H9 (cell line): ENCODE results near the gene CRISPLD2. TPM values are rescaled to one million over a fixed set of nuclear protein-coding genes. Genes with fewer than 3 reads are reported as not detected.

Experiments used
- DNase-seq: peaks from one replicate; pipeline ENCODE4 v3.0.0-alpha.2; 2017
- H2AFZ ChIP-seq: one replicate; pipeline ENCODE4 v1.6.1; 2013; ENCODE audit warnings: mild to moderate bottlenecking, low read length, control low read depth, moderate library complexity
- H2AK5ac ChIP-seq: 2 replicates; pipeline ENCODE4 v1.6.1; 2013; ENCODE audit warnings: low read length, control low read depth, mixed read lengths; ENCODE audit not compliant: insufficient read length
- H2BK120ac ChIP-seq: one replicate; pipeline ENCODE4 v1.6.1; 2013; ENCODE audit warnings: low read depth, mild to moderate bottlenecking, low read length, control low read depth, inconsistent platforms; ENCODE audit not compliant: poor library complexity, severe bottlenecking
- H2BK12ac ChIP-seq: 2 replicates; pipeline ENCODE4 v1.6.1; 2013; ENCODE audit warnings: low read length, control low read depth, mixed read lengths, low read depth; ENCODE audit not compliant: insufficient read length
- H2BK15ac ChIP-seq: 2 replicates; pipeline ENCODE4 v1.6.1; 2013; ENCODE audit warnings: low read depth, low read length, control low read depth
- H2BK20ac ChIP-seq: one replicate; pipeline ENCODE4 v1.6.1; 2013; ENCODE audit warnings: low read depth, mild to moderate bottlenecking, low read length, control low read depth, inconsistent platforms; ENCODE audit not compliant: poor library complexity, severe bottlenecking
- H2BK5ac ChIP-seq: 2 replicates; pipeline ENCODE4 v1.6.1; 2013; ENCODE audit warnings: low read length, control low read depth, mixed read lengths; ENCODE audit not compliant: insufficient read length
- H3K14ac ChIP-seq: 2 replicates; pipeline ENCODE4 v1.6.1; 2013; ENCODE audit warnings: low read length, control low read depth; ENCODE audit not compliant: insufficient read depth
- H3K18ac ChIP-seq: 2 replicates; pipeline ENCODE4 v1.6.1; 2013; ENCODE audit warnings: low read depth, mild to moderate bottlenecking, mixed read lengths, low read length, control low read depth; ENCODE audit not compliant: insufficient read length
- H3K23ac ChIP-seq: 2 replicates; pipeline ENCODE4 v1.6.1; 2013; ENCODE audit warnings: low read length, control low read depth, mixed read lengths, low read depth; ENCODE audit not compliant: insufficient read length
- H3K23me2 ChIP-seq: 2 replicates; pipeline ENCODE4 v1.6.1; 2013; ENCODE audit warnings: low read depth, mild to moderate bottlenecking, mixed read lengths, low read length, control low read depth; ENCODE audit not compliant: insufficient read length, poor library complexity, severe bottlenecking
- H3K27ac ChIP-seq: 2 replicates; pipeline ENCODE4 v1.5.1; 2013; ENCODE audit warnings: low read length, control low read depth, mixed read lengths, low read depth; ENCODE audit not compliant: insufficient read length
- H3K27me3 ChIP-seq: 2 replicates; pipeline ENCODE4 v1.6.1; 2013; ENCODE audit warnings: low read length, control low read depth, inconsistent platforms; ENCODE audit not compliant: insufficient read depth
- H3K4ac ChIP-seq: 2 replicates; pipeline ENCODE4 v1.6.1; 2013; ENCODE audit warnings: low read depth, mild to moderate bottlenecking, control low read depth, inconsistent platforms, low read length, moderate library complexity
- H3K4me1 ChIP-seq: 2 replicates; pipeline ENCODE4 v1.6.1; 2013; ENCODE audit warnings: low read length, control low read depth, inconsistent platforms; ENCODE audit not compliant: insufficient read depth
- H3K4me2 ChIP-seq: 2 replicates; pipeline ENCODE4 v1.6.1; 2013; ENCODE audit warnings: low read length, control low read depth, mixed read lengths; ENCODE audit not compliant: insufficient read length, insufficient read depth
- H3K56ac ChIP-seq: 2 replicates; pipeline ENCODE4 v1.6.1; 2013; ENCODE audit warnings: low read depth, mild to moderate bottlenecking, mixed read lengths, low read length, control low read depth; ENCODE audit not compliant: insufficient read length
- H3K79me1 ChIP-seq: 2 replicates; pipeline ENCODE4 v1.6.1; 2013; ENCODE audit warnings: low read depth, mild to moderate bottlenecking, moderate library complexity, low read length, control low read depth, inconsistent platforms; ENCODE audit not compliant: insufficient read depth, poor library complexity, severe bottlenecking
- H3K79me2 ChIP-seq: 2 replicates; pipeline ENCODE4 v1.6.1; 2013; ENCODE audit warnings: low read length, control low read depth, inconsistent platforms; ENCODE audit not compliant: insufficient read depth
- H3K9ac ChIP-seq: 2 replicates; pipeline ENCODE4 v1.6.1; 2013; ENCODE audit warnings: low read length, control low read depth, mixed read lengths; ENCODE audit not compliant: insufficient read length; ENCODE audit errors: extremely low read depth
- H3K9me3 ChIP-seq: one replicate; pipeline ENCODE4 v1.6.1; 2013; ENCODE audit warnings: low read depth, low read length, inconsistent platforms; ENCODE audit not compliant: control insufficient read depth
- H3T11ph ChIP-seq: one replicate; pipeline ENCODE4 v1.6.1; 2013; ENCODE audit warnings: mild to moderate bottlenecking, low read length, control low read depth, inconsistent platforms
- H4K20me1 ChIP-seq: one replicate; pipeline ENCODE4 v1.6.1; 2013; ENCODE audit not compliant: control insufficient read depth, insufficient read length, insufficient read depth
- H4K5ac ChIP-seq: 2 replicates; pipeline ENCODE4 v1.6.1; 2013; ENCODE audit warnings: low read depth, mild to moderate bottlenecking, mixed read lengths, low read length, control low read depth; ENCODE audit not compliant: insufficient read length
- H4K8ac ChIP-seq: replicated peaks from 2 replicates; pipeline ENCODE4 v1.6.1; 2013; ENCODE audit warnings: low read length, control low read depth, mixed read lengths, low read depth; ENCODE audit not compliant: insufficient read length
- H4K91ac ChIP-seq: 2 replicates; pipeline ENCODE4 v1.6.1; 2013; ENCODE audit warnings: low read depth, mild to moderate bottlenecking, moderate library complexity, mixed read lengths, low read length, control low read depth; ENCODE audit not compliant: insufficient read length
- H3K27ac Mint-ChIP-seq, 3 experiments: 2 replicates in 2 of 3; 3 replicates in 1 of 3; pipeline ENCODE4 v1.8.0; 2020 to 2021; ENCODE audit warnings: mixed read lengths in 3 of 3, mild to moderate bottlenecking in 1 of 3, moderate library complexity in 1 of 3
- H3K27me3 Mint-ChIP-seq: 2 replicates; pipeline ENCODE4 v1.8.0; 2021; ENCODE audit warnings: low read depth, mild to moderate bottlenecking, moderate library complexity, mixed read lengths
- H3K36me3 Mint-ChIP-seq, 3 experiments: 2 replicates in 2 of 3; 3 replicates in 1 of 3; pipeline ENCODE4 v1.8.0; 2020 to 2021; ENCODE audit warnings: low read depth in 3 of 3, mixed read lengths in 3 of 3; ENCODE audit not compliant: insufficient read depth in 1 of 3
- H3K4me1 Mint-ChIP-seq, 2 experiments: 2 replicates each; pipeline ENCODE4 v1.8.0; 2020; ENCODE audit warnings: mixed read lengths in 2 of 2
- H3K4me3 Mint-ChIP-seq, 2 experiments: 2 replicates in 1 of 2; 3 replicates in 1 of 2; pipeline ENCODE4 v1.8.0; 2020 to 2021; ENCODE audit warnings: mild to moderate bottlenecking in 2 of 2, mixed read lengths in 2 of 2, moderate library complexity in 1 of 2
- H3K9me3 Mint-ChIP-seq, 2 experiments: 2 replicates in 1 of 2; 3 replicates in 1 of 2; pipeline ENCODE4 v1.8.0; 2020; ENCODE audit warnings: mild to moderate bottlenecking in 2 of 2, mixed read lengths in 2 of 2, moderate library complexity in 1 of 2
- WGBS: extraction: QIAGEN DNeasy Blood & Tissue Kit; methylation state at CpG from one replicate; pipeline ENCODE4 v1.1.7; 2013; ENCODE audit warnings: missing lambda C conversion rate, low lambda C conversion rate, mixed read lengths; ENCODE audit not compliant: insufficient read length; ENCODE audit errors: extremely low coverage; 5-methylcytosine and 5-hydroxymethylcytosine counted together
- total RNA-seq: library from RNA; stranded (reverse); gene quantifications from 2 replicates; pipeline ENCODE4 v1.2.1, GENCODE V29; 2021
- TF ChIP-seq, protein P1 (sequence below): fragments of 200-600 bp; sonication (generic); conservative IDR thresholded peaks from 3 replicates; pipeline ENCODE4 v1.8.0; 2021; ENCODE audit warnings: antibody characterized with exemption, mild to moderate bottlenecking

Gene CRISPLD2
- total RNA-seq, 1 experiment from 2014 or later = 2.3 TPM

DNA sequence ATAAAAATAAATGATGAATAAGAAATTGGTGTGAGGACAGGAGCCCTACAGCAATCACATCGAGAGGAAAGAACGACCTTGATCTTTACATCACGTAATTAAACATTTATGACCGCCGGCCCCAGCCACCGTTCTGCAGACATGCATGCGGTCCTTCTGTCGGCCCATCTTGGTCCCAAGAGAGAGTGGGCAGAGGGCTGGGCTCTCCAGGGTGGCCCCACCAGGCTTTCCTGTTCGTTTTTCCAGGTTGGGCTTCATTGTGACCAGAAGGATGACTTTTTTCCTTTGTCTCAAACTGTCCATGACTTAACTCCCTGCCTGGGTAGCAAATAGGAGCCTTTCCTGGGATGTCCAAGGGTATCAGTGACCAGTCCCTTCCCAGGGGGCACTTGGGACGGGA, 3.3 kb upstream of the CRISPLD2 start:
- Histone ChIP-seq H2BK12ac (no peak overlapping the region), H4K8ac (no peak overlapping the region), H3K14ac (no peak overlapping the region), H2BK5ac (no peak overlapping the region), H3K4me1 (no peaks in the 10 kb centered on the region; the same call in 1 of the 2 replicates), H3K23me2 (no peaks in the 10 kb centered on the region), H2BK15ac (no peak overlapping the region), H3K9me3 (no peaks in the 10 kb centered on the region), H4K91ac (no peak overlapping the region), H2AFZ (no peak overlapping the region), H2BK120ac (no peak overlapping the region), H4K5ac (no peak overlapping the region), H4K20me1 (no peaks in the 10 kb centered on the region), H3K27ac (no peak overlapping the region), H2AK5ac (no peak overlapping the region), H2BK20ac (no peak overlapping the region), H3K18ac (no peak overlapping the region), H3K4me2 (no peak overlapping the region), H3K79me2 (no peaks in the 10 kb centered on the region), H3K4ac (no peak overlapping the region), H3K27me3 (peaks cover 14% of the 10 kb centered on the region; the same call in 1 of the 2 replicates), H3K79me1 (no peaks in the 10 kb centered on the region), H3T11ph (no peak overlapping the region), H3K56ac (no peak overlapping the region), H3K9ac (no peak overlapping the region), H3K23ac (no peak overlapping the region)
- no peaks in the 10 kb centered on the region for H3K36me3 Mint-ChIP-seq
- peaks cover 13% of the 10 kb centered on the region in 2 experiments for H3K4me1 Mint-ChIP-seq
- TF ChIP-seq, protein P1, sequence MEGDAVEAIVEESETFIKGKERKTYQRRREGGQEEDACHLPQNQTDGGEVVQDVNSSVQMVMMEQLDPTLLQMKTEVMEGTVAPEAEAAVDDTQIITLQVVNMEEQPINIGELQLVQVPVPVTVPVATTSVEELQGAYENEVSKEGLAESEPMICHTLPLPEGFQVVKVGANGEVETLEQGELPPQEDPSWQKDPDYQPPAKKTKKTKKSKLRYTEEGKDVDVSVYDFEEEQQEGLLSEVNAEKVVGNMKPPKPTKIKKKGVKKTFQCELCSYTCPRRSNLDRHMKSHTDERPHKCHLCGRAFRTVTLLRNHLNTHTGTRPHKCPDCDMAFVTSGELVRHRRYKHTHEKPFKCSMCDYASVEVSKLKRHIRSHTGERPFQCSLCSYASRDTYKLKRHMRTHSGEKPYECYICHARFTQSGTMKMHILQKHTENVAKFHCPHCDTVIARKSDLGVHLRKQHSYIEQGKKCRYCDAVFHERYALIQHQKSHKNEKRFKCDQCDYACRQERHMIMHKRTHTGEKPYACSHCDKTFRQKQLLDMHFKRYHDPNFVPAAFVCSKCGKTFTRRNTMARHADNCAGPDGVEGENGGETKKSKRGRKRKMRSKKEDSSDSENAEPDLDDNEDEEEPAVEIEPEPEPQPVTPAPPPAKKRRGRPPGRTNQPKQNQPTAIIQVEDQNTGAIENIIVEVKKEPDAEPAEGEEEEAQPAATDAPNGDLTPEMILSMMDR = no peak
- H3K4me3 Mint-ChIP-seq = no peak overlapping the region
- no peak overlapping the region for H3K27ac Mint-ChIP-seq
- H3K9me3 Mint-ChIP-seq = no peaks in the 10 kb centered on the region; a peak in 3 of 5 replicates
- no peak for DNase-seq
- peaks cover 84% of the 10 kb centered on the region for H3K27me3 Mint-ChIP-seq
- WGBS = no CpG with 5 or more reads among the region's 10 CpGs
